ENCODE data around the gene MAN1C1.

Gene MAN1C1

DNA sequence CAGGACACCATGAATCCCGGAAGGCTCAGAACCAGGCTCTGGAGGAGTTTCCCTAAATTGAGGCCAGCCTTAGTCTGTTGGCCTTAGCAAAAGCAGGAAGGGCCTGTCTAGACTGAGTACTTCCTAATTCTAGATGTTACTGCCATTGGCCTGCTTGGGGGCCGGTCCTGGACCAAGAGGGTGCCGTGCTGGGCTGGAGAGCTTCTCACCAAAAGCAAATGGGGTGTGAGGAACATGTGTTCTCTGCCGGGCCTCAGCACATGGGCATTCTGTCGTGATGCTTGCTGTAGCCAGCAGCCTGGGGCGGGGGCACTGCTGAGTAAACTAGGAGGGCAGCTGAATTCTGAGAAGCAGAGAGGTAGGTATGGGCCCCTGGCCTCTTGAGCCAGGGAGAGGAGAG lies 35.7 kb upstream of the MAN1C1 start:
- Histone ChIP-seq H3K9me2 (replicated peaks; ENCODE audit: insufficient read depth, low read length) (no peaks in the 10 kb centered on the region), H4K20me1 (ENCODE audit: low read depth, low read length) (no peaks in the 10 kb centered on the region), H3K4me2 (ENCODE audit: low read depth, low read length, poor library complexity, severe bottlenecking) (no peak overlapping the region), H3K9ac (ENCODE audit: low read length) (no peak overlapping the region), H3K9me3 (ENCODE audit: insufficient read depth, low read length) (no peaks in the 10 kb centered on the region), H2AFZ (ENCODE audit: low read depth, low read length, severe bottlenecking) (no peak overlapping the region), H3K4me3 (ENCODE audit: insufficient read depth, low read length, poor library complexity, severe bottlenecking) (no peak overlapping the region), H3K36me3 (ENCODE audit: low read length) (no peaks in the 10 kb centered on the region), H3K27ac (ENCODE audit: low read depth, low read length) (no peak overlapping the region), H3K27me3 (ENCODE audit: low read length) (no peaks in the 10 kb centered on the region), H3F3A (ENCODE audit: insufficient read depth) (0 out of 2 replicates have a peak, but pooled peaks cover 6% of the 10 kb centered on the region), H3K79me2 (ENCODE audit: insufficient read depth, low read length) (no peaks in the 10 kb centered on the region)
- TF ChIP-seq EZH2phosphoT487 (conservative IDR thresholded peaks at IDR 0.05; ENCODE audit: low read length) (no peak), CTCF (IDR thresholded peaks at IDR 0.05; ENCODE audit: insufficient read depth, low read length, poor library complexity, severe bottlenecking) (no peak)

GRCh38 chr1:25581764-25582163 lies 34.8 kb upstream of the MAN1C1 start:
- H3K9ac ChIP-seq (ENCODE audit: low read length), result no peak overlapping the region
- H3K27ac ChIP-seq (ENCODE audit: low read depth, low read length), result no peak overlapping the region
- H3K4me2 ChIP-seq (ENCODE audit: low read depth, low read length, poor library complexity, severe bottlenecking), result no peak overlapping the region
- no peak overlapping the region for H3K4me3 ChIP-seq (ENCODE audit: insufficient read depth, low read length, poor library complexity, severe bottlenecking)
- no peaks in the 10 kb centered on the region for H3K36me3 ChIP-seq (ENCODE audit: low read length)
- no peak overlapping the region for H2AFZ ChIP-seq (ENCODE audit: low read depth, low read length, severe bottlenecking)
- H3K79me2 ChIP-seq (ENCODE audit: insufficient read depth, low read length), result no peaks in the 10 kb centered on the region
- TF ChIP-seq EZH2phosphoT487 (conservative IDR thresholded peaks at IDR 0.05; ENCODE audit: low read length) (no peak), CTCF (IDR thresholded peaks at IDR 0.05; ENCODE audit: insufficient read depth, low read length, poor library complexity, severe bottlenecking) (no peak)
- H4K20me1 ChIP-seq (ENCODE audit: low read depth, low read length), result no peaks in the 10 kb centered on the region
- H3K27me3 ChIP-seq (ENCODE audit: low read length), result no peaks in the 10 kb centered on the region
- H3F3A ChIP-seq (ENCODE audit: insufficient read depth), result 0 out of 2 replicates have a peak, but pooled peaks cover 6% of the 10 kb centered on the region
- H3K9me2 ChIP-seq (replicated peaks; ENCODE audit: insufficient read depth, low read length), result no peaks in the 10 kb centered on the region
- H3K9me3 ChIP-seq (ENCODE audit: insufficient read depth, low read length), result no peaks in the 10 kb centered on the region

DNA sequence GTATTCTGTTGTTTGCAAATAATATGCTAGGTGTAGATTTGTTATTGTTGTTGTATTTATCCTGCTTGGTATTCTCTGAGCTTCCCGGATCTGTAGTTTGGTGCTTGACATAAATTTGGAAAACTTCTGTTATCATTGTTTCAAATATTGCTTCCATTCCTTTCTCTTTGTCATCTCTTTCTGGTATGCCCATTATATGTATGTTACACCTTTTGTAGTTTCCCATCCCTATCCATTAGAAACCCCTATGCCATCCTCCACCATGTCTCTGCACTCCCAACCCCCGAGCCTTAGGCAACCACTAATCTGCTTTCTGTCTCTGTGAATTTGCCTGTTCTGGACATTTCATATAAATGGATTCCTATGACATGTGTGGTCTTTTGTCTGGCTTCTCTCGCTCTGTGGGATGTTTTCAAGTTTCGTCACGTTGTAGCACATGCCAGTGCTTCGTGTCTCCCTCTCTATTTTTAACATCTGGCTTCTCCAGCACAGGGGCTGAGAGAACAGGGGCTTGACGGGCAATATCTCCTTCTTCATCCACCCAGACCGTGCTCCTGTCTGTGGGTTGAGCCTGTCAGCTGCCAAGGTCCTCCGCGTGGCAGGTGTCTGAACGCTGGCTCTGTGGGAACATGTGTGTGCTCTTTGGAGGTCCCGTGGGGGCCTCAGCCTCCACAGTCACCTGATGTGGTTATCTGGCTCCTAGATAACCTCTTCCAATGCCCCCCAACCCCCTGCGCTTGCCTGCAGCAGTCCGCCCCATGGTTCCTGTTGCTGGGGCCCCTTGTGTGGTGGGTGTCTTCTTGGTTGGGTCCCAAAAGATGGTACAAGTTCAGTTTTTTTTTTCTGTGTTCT lies 32.8 kb upstream of the MAN1C1 start:
- H3K9me2 ChIP-seq (replicated peaks; ENCODE audit: insufficient read depth, low read length), result no peaks in the 10 kb centered on the region
- H3K9me3 ChIP-seq (ENCODE audit: insufficient read depth, low read length), result no peaks in the 10 kb centered on the region
- H3K27ac ChIP-seq (ENCODE audit: low read depth, low read length), result no peak overlapping the region
- H3K9ac ChIP-seq (ENCODE audit: low read length), result no peak overlapping the region
- no peak overlapping the region for H2AFZ ChIP-seq (ENCODE audit: low read depth, low read length, severe bottlenecking)
- no peaks in the 10 kb centered on the region for H3K36me3 ChIP-seq (ENCODE audit: low read length)
- no peaks in the 10 kb centered on the region for H4K20me1 ChIP-seq (ENCODE audit: low read depth, low read length)
- H3K4me3 ChIP-seq (ENCODE audit: insufficient read depth, low read length, poor library complexity, severe bottlenecking), result no peak overlapping the region
- no peaks in the 10 kb centered on the region for H3K79me2 ChIP-seq (ENCODE audit: insufficient read depth, low read length)
- no peak for TF ChIP-seq EZH2phosphoT487 (conservative IDR thresholded peaks at IDR 0.05; ENCODE audit: low read length)
- no peak for TF ChIP-seq CTCF (IDR thresholded peaks at IDR 0.05; ENCODE audit: insufficient read depth, low read length, poor library complexity, severe bottlenecking)
- H3K4me2 ChIP-seq (ENCODE audit: low read depth, low read length, poor library complexity, severe bottlenecking), result no peak overlapping the region
- no peaks in the 10 kb centered on the region for H3K27me3 ChIP-seq (ENCODE audit: low read length)
- H3F3A ChIP-seq (ENCODE audit: insufficient read depth), result 0 out of 2 replicates have a peak, but pooled peaks cover 6% of the 10 kb centered on the region
